K562 (cell line): Measurements from ENCODE around the gene DMD. TPM values are rescaled to one million over a fixed set of nuclear protein-coding genes. Genes with fewer than 3 reads are reported as not detected.

Source experiments
- BDP1 ChIP-seq: IDR thresholded peaks from 3 replicates; pipeline ENCODE4 v1.6.1; 2011; ENCODE audit not compliant: insufficient read length, insufficient read depth
- CBFA2T2 ChIP-seq: fragments of 450-650 bp; conservative IDR thresholded peaks from 2 replicates; pipeline ENCODE4 v1.6.1; 2017; ENCODE audit warnings: mild to moderate bottlenecking
- CTCFL ChIP-seq: IDR thresholded peaks from 2 replicates; pipeline ENCODE4 v1.6.1; 2011; ENCODE audit warnings: borderline replicate concordance, low read depth, mild to moderate bottlenecking, moderate library complexity, low read length; ENCODE audit not compliant: insufficient read depth, poor library complexity, severe bottlenecking
- EGR1 ChIP-seq: fragments of 450-650 bp; conservative IDR thresholded peaks from 2 replicates; pipeline ENCODE4 v1.6.1; 2017; ENCODE audit warnings: mild to moderate bottlenecking
- HMBOX1 ChIP-seq: sonication (generic); IDR thresholded peaks from 2 replicates; pipeline ENCODE4 v1.6.1; 2016
- HNRNPUL1 ChIP-seq: fragments of 200-400 bp; formaldehyde crosslinking; IDR thresholded peaks from 2 replicates; pipeline ENCODE4 v1.6.1; 2017; ENCODE audit warnings: low read length
- IFI16 ChIP-seq: fragments of 250-450 bp; sonication (Bioruptor Pico); IDR thresholded peaks from 2 replicates; pipeline ENCODE4 v2.1.2; 2022; ENCODE audit warnings: mild to moderate bottlenecking, inconsistent platforms
- KDM1A ChIP-seq, 2 experiments: fragments of 450-650 bp; IDR thresholded peaks; 2 replicates each; pipeline ENCODE4 v1.6.1; 2016; ENCODE audit warnings: mild to moderate bottlenecking in 2 of 2
- L3MBTL2 ChIP-seq: fragments of 450-650 bp; IDR thresholded peaks from 2 replicates; pipeline ENCODE4 v1.6.1; 2016; ENCODE audit warnings: mild to moderate bottlenecking, moderate library complexity
- MTA3 ChIP-seq: fragments of 450-650 bp; formaldehyde crosslinking; IDR thresholded peaks from 2 replicates; pipeline ENCODE4 v1.6.1; 2017; ENCODE audit warnings: mild to moderate bottlenecking, borderline replicate concordance
- PHB ChIP-seq: fragments of 250-450 bp; sonication (Bioruptor Pico); IDR thresholded peaks from 2 replicates; pipeline ENCODE4 v1.5.0; 2021
- RBM14 ChIP-seq: fragments of 200-400 bp; formaldehyde crosslinking; IDR thresholded peaks from 2 replicates; pipeline ENCODE4 v1.6.1; 2018; ENCODE audit warnings: low read depth, mild to moderate bottlenecking, low read length, moderate library complexity, borderline replicate concordance; ENCODE audit not compliant: insufficient read depth
- STAT5A ChIP-seq: IDR thresholded peaks from 2 replicates; pipeline ENCODE4 v1.6.1; 2012; ENCODE audit warnings: low read length, inconsistent platforms, borderline replicate concordance
- TEAD4 ChIP-seq, 2 experiments: sonication (generic) in 1 of 2; formaldehyde crosslinking in 1 of 2; IDR thresholded peaks; 2 replicates each; pipeline versions ENCODE4 v1.6.1 to v1.8.0; 2012 to 2022; ENCODE audit warnings: borderline replicate concordance in 1 of 2, inconsistent platforms in 1 of 2, low read length in 1 of 2, mild to moderate bottlenecking in 1 of 2, missing genetic modification reagents in 1 of 2
- XRCC5 ChIP-seq: fragments of 200-400 bp; formaldehyde crosslinking; IDR thresholded peaks from 2 replicates; pipeline ENCODE4 v1.6.1; 2017; ENCODE audit warnings: low read depth, mild to moderate bottlenecking, low read length
- ZBTB12 ChIP-seq: fragments of 250-450 bp; sonication (Bioruptor Pico); IDR thresholded peaks from 2 replicates; pipeline ENCODE4 v1.4.0; 2020
- ZKSCAN8 ChIP-seq: fragments of 200-800 bp; sonication (Bioruptor generic); IDR thresholded peaks from 2 replicates; pipeline ENCODE4 v1.6.1; 2016; ENCODE audit warnings: missing genetic modification characterization, missing compliant biosample characterization
- ZNF280A ChIP-seq: fragments of 450-650 bp; IDR thresholded peaks from 2 replicates; pipeline ENCODE4 v1.6.1; 2018; ENCODE audit warnings: mild to moderate bottlenecking, low read depth; ENCODE audit not compliant: partially characterized antibody
- polyA plus RNA-seq, 8 experiments: library from polyadenylated mRNA; depleted of rRNA in 4 of 8; stranded (reverse) in 5 of 8; unstranded in 3 of 8; fragments of >200 nt; fragmentation: Nextera tagmentation in 2 of 8; fragmentation: Illumina TruSeq in 1 of 8; extraction: Ambion mirVana in 2 of 8; extraction: Trizol in 1 of 8; gene quantifications; 2 replicates each; pipeline versions ENCODE4 v1.2.1 to v1.2.3, GENCODE V29; 2011 to 2014; ENCODE audit warnings: inconsistent platforms in 1 of 8, missing spikeins in 1 of 8
- total RNA-seq, 7 experiments: library from RNA; depleted of rRNA in 6 of 7; stranded (reverse); fragments of >200 nt in 6 of 7; fragmentation: Illumina TruSeq in 2 of 7; extraction: Trizol in 2 of 7; gene quantifications; 2 replicates each; pipeline versions ENCODE4 v1.2.1 to v1.2.3, GENCODE V29; 2011 to 2021; ENCODE audit warnings: low replicate concordance in 1 of 7
- TF ChIP-seq, protein P1 (sequence below), 2 experiments: IDR thresholded peaks in 1 of 2; conservative IDR thresholded peaks in 1 of 2; 2 replicates each; pipeline ENCODE4 v1.6.1; 2016; ENCODE audit warnings: low read depth in 2 of 2, mild to moderate bottlenecking in 1 of 2, missing compliant biosample characterization in 1 of 2, missing genetic modification characterization in 1 of 2, moderate library complexity in 1 of 2

DMD gene
- total and polyA plus RNA-seq, 9 of the 15 experiments (the other 6 are each of a cell fraction or from before 2014, with no cell fraction given): 3.8 to 20.4 (median 11.4) TPM

GRCh38 chrX:31870267-31870666, 1341.1 kb downstream of the DMD start (continued):
- TF ChIP-seq RBM14: no peak
- no peak for TF ChIP-seq L3MBTL2
- TF ChIP-seq, protein P1, sequence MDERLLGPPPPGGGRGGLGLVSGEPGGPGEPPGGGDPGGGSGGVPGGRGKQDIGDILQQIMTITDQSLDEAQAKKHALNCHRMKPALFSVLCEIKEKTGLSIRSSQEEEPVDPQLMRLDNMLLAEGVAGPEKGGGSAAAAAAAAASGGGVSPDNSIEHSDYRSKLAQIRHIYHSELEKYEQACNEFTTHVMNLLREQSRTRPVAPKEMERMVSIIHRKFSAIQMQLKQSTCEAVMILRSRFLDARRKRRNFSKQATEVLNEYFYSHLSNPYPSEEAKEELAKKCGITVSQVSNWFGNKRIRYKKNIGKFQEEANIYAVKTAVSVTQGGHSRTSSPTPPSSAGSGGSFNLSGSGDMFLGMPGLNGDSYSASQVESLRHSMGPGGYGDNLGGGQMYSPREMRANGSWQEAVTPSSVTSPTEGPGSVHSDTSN (CRISPR knock-in tag; IDR thresholded peaks at IDR 0.05; ENCODE audit: low read depth): no peak
- TF ChIP-seq, protein P1 (tag; conservative IDR thresholded peaks at IDR 0.05; ENCODE audit: low read depth): peak; percentile 23; the same call in 1 of the 2 replicates
- TF ChIP-seq TEAD4 (IDR thresholded peaks at IDR 0.05; ENCODE audit: low read length): peak; percentile 31; the same call in 1 of the 2 replicates
- TF ChIP-seq TEAD4 (CRISPR knock-in tag; IDR thresholded peaks at IDR 0.05; ENCODE audit: borderline replicate concordance): no peak
- no peak for TF ChIP-seq BDP1
- TF ChIP-seq STAT5A: no peak
- TF ChIP-seq CTCFL: no peak
- no peak for TF ChIP-seq IFI16 (CRISPR knock-in tag)
- no peak for TF ChIP-seq KDM1A (IDR thresholded peaks at IDR 0.05)
- TF ChIP-seq MTA3: no peak
- no peak for TF ChIP-seq PHB (CRISPR knock-in tag)
- TF ChIP-seq ZKSCAN8 (CRISPR knock-in tag): no peak
- no peak for TF ChIP-seq ZBTB12 (CRISPR knock-in tag)
- TF ChIP-seq CBFA2T2: no peak; the same call in 1 of the 2 replicates
- TF ChIP-seq HMBOX1: peak; percentile 65; the same call in 1 of the 2 replicates
- TF ChIP-seq EGR1: no peak
- no peak for TF ChIP-seq XRCC5
- TF ChIP-seq ZNF280A: no peak
- no peak for TF ChIP-seq HNRNPUL1
